HK-2 (cell line): ENCODE measurements around the gene RPS5.
"Not testable (repeated sequence)": the region's sequence is repeated elsewhere in the genome, so short reads cannot be mapped to it uniquely, and the experiment has no call there.

Experiments
- DNase-seq: peaks from one replicate; pipeline ENCODE4 v3.0.0-alpha.2; 2018; ENCODE audit not compliant: unreplicated experiment

The RPS5 gene

DNA sequence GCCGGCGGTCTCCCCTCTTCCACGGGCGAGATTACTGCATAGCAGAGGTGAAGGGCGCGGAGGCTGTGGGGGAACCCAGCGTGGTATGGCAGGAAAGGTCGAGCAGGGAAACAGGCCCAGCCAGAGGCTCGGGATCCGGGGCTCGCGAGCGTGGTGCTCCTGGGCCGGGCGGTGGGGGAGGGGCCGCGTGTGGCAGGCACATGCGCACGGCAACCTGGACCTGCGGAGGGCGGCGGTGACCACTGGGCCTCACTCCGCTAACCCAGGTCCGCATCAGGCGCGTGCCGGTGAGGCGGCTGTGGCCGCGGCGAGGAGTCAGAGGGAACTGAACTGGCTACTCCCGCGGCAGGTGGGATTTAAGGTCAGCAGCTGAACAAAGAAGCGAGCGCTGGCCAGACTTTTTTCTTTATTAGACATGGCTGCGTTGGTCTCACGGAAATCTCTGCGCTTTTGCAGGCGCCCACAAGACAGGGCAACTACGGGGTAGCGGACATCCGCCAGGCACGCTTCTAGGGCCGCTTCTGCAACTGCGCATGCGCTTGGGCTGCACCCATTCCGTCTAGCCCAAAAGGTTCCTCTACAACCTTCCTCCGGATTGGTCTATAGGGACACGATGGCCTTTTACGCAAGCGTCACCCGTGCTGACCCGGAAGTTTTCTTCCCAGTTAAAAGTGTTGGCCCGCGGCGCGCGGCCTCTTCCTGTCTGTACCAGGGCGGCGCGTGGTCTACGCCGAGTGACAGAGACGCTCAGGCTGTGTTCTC lies at the start of gene RPS5:
TSS of gene RPS5 (plus strand) at position 694 of the 762 bp plus-strand sequence. CDS start 869 bp downstream, outside the sequence.
- DNase-seq = peak; percentile 98

GRCh38 chr19:58338336-58338735 lies 48.7 kb upstream of the RPS5 start:
- no peak for DNase-seq

- DNase-seq = no peak
Observed at GRCh38 chr19:58338825-58339558, 48.1 kb upstream of the RPS5 start.

DNA sequence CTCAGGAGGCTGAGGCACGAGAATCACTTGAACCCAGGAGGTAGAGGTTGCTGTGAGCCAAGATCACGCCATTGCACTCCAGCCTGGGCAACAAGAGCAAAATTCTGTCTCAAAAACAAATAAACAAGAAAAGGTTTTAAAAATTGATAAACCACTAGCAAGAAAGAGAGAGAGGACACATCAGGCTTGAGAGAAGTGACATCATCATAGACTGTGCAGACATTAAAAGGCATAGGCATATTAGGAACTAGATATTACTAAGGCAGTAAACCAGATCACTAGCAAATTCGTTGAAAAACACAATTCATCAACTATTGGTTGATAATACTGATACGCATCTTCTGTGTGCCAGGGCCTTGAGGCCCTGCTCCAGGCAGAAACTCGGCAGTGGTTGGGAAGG lies 41.5 kb upstream of the RPS5 start:
- DNase-seq = no peak

- peak; percentile 78 for DNase-seq
Observed at GRCh38 chr19:58346961-58347929, 39.8 kb upstream of the RPS5 start.

- DNase-seq = not testable (repeated sequence)
Observed at GRCh38 chr19:58348080-58348479, 39.0 kb upstream of the RPS5 start.

DNA sequence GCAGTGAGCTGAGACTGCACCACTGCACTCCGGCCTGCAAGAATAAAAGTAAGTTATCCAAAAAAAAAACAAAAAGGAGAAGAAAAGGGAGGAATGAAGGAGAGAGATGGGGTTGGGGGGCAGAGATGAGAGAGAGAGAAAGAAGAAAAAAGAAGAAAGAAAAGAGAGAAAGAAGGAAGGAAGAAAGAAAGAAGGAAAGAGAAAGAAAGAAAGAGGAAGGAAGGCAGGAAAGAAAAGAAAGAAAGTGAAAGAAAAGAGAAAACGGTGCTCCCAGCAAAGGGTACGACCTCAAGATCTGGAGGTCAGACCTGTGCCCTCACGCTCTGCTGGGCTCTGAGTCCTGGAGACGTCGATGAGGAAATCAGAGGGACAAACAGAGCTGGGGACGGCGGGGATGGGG lies 37.5 kb upstream of the RPS5 start:
- DNase-seq = no peak

- DNase-seq = no peak
Observed at GRCh38 chr19:58350001-58350861, 36.8 kb upstream of the RPS5 start.

DNA sequence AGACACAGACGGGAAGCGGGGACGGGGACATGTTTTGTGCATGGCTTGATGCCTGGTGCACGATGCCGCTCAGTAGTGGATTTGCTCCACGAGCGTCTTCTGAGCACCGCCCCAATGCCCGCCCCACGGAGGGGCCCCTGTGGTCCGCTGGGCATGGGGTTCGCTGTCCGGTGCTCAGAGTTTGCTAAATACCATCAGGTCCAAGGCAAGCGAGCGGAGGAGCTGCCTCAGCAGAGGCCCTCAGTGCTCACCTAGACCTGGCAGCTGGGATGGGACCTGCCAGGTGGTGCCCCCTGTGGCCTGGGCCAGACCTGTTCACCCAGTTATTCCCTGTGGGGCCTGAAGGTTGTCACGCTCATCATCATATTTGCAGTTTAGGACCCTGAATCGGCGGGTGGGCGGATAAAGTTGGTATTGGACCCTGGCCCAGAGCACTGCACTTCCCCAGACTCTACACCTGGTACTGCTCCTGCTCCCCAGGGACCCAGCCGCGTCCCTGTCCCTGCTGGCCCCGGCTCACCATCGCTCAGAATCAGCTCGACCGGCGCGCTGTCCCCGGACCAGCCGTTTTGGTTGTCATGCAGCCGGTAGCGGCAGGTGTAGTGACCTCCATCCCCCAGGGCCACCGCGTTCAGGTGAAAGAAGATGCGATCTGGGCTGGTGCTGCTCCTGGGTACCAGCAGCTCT lies 36.1 kb upstream of the RPS5 start:
- DNase-seq = no peak

DNA sequence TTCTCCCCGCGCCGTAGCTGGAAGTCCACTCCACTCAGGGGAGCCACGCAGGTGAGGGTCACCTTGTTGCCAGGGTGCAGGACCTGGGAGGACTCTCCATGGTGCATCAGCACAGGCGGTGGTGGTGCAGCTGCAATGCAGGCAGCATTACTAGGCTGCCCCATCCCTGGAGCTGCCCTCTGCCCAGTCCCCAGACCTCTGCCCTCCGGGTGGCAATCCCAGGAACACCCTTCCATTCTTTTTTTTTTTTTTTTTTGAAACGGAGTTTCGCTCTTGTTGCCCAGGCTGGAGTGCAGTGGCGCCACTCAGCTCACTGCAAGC lies 35.6 kb upstream of the RPS5 start:
- DNase-seq = no peak

DNA sequence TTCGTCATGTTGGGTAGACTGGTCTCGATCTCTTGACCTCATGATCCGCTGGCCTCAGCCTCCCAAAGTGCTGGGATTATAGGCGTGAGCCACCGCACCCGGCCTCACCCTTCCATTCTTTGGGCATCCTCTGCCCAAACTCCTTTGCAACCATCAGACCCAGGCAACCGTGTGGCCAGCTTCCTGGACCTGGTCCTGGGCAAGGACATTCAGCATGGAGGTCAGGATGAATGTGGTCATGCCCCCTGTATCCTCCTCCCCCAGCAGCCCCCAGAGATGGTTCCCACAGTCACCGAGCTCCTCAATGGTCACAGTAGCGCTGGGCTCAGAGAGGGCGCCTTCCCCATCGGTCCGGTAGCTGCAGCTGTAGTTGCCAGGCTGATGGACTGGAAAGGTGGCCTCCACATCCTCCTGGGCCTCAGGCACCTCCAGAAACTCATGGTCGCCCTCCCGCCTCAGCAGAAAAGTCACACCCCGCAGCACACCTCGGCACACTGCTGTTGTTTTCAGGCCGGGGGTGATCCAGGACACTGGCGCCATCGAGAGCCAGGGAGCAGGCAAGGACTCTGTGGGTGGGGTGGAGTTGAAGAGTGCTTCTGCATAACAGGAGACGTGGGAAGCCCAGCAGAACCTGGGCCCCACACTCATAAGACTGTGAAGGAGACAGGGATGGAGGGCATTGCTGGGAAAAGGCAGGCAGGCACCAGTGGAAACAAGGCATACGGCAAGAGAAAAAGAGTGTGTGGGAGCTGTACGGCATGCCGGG lies 34.9 kb upstream of the RPS5 start:
- no peak for DNase-seq

DNA sequence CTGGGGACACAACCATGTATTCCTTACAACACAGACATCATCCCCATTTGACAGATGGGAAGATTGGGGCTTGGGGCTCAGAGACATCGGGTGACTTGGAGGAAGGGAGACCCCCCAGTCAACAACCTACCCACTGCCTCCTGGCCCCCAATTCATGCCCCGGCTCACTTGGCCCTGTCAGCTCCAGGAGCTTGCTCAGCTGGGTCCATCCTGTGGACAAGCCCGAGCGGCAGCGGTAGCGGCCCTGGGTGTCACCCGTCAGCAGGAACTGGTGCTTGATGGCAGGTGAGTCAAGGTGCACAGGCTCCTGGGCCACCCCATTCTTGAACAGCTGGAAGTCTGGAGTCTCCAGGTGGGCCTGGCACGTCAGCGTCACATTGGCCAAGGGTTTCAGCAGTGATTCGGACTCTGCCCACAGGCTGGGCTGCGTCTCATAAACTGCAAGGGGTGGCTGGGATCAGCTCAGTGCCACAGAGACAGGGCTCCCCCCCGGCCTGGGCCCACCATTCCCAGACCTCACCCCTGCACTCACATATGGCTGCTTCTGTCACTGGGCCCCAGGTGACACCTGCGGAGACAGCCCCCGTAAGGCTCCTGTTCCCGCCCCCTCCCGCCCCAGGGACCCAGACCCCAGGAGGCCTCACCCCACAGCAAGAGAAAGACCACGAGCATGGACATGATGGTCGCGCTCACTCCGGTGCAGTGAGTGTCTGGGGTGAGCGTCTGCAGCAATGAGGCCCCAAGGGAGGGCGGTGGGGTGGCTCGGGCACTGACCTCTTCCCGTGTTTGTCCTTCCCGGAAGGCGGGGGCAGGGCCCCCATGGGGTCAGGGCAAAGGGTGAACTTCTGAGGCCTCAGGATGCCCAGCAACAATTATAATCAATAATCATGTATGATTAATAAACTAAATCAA lies 34.1 kb upstream of the RPS5 start, which contains the start of gene A1BG:
TSS of gene A1BG (minus strand) at position 733 of the 912 bp plus-strand sequence. CDS start at position 678, 55 bp downstream.
- DNase-seq = no peak

- DNase-seq = no peak
Observed at GRCh38 chr19:58353717-58354477, 33.2 kb upstream of the RPS5 start.

GRCh38 chr19:58354478-58355030 lies 32.5 kb upstream of the RPS5 start:
- no peak for DNase-seq

DNA sequence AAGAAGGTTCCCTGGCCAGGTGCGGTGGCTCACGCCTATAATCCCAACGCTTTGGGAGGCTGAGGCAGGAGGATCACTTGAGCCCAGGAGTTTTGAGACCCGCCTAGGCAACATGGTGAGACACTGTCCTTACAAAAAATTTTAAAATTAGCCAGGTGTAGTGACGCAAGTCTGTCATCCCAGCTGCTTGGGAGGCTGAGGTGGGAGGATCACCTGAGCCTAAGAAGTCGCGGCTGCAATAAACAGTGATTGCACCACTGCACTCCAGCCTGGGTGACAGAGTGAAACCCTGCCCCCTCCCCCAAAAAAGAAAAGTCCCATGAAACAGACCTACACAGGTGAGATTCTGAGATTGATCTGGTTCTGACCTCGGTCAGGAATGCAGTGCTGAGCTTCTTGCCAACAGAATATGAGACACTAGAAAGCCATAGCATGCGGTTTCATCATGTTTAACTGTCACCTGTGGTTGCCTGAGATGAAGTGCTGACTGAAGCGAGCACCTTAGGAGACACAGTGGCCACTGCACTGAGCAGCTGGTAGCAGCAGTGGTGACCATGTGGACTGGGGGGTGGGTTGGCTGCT lies 31.8 kb upstream of the RPS5 start:
- no peak for DNase-seq

- no peak for DNase-seq
Observed at GRCh38 chr19:58355908-58356765, 30.9 kb upstream of the RPS5 start.
